ENCODE measurements around the gene GRHL1. TPM values are rescaled to one million over a fixed set of nuclear protein-coding genes. Genes with fewer than 3 reads are reported as not detected.

Gene GRHL1
- total RNA-seq, 1 experiment from 2014 or later, result 2.5 TPM

- Mint-ChIP-seq H3K27me3 (ENCODE audit: low read depth) (no peaks in the 10 kb centered on the region; the same call in 1 of the 2 replicates), H3K4me1 (peaks cover 6 to 15% of the 10 kb centered on the region in 2 experiments), H3K9me3 (no peaks in the 10 kb centered on the region), H3K27ac (no peak overlapping the region), H3K36me3 (ENCODE audit: insufficient read depth in 1 of 3, low read depth in 3 of 3) (no peaks in the 10 kb centered on the region), H3K4me3 (no peak overlapping the region)
- H3K56ac ChIP-seq (ENCODE audit: insufficient read length, low read depth, low read length), result no peak overlapping the region
- no peaks in the 10 kb centered on the region for H4K20me1 ChIP-seq (ENCODE audit: control insufficient read depth, insufficient read depth, insufficient read length)
- no peaks in the 10 kb centered on the region for H3K23me2 ChIP-seq (ENCODE audit: insufficient read length, low read depth, low read length, poor library complexity, severe bottlenecking)
- no peak overlapping the region for H3K18ac ChIP-seq (ENCODE audit: insufficient read length, low read depth, low read length)
- H4K91ac ChIP-seq (ENCODE audit: insufficient read length, low read depth, low read length), result no peak overlapping the region
- no peak overlapping the region for H3K23ac ChIP-seq (ENCODE audit: insufficient read length, low read depth, low read length)
- no peak overlapping the region for H3K27ac ChIP-seq (ENCODE audit: insufficient read length, low read depth, low read length)
- no peak overlapping the region for H3K4me2 ChIP-seq (ENCODE audit: insufficient read depth, insufficient read length, low read length)
- no CpG with 5 or more reads among the region's 17 CpGs for WGBS (ENCODE audit: extremely low coverage, insufficient read length, low lambda C conversion rate)
- no peaks in the 10 kb centered on the region for H3K9me3 ChIP-seq (ENCODE audit: control insufficient read depth, low read depth, low read length)
- no peak overlapping the region for H2BK12ac ChIP-seq (ENCODE audit: insufficient read length, low read depth, low read length)
- H3K4ac ChIP-seq (ENCODE audit: low read depth, low read length), result no peak overlapping the region
- no peak for TF ChIP-seq CTCF (conservative IDR thresholded peaks at IDR 0.05)
- no peak for DNase-seq
- no peak overlapping the region for H3T11ph ChIP-seq (ENCODE audit: low read length)
- no peak overlapping the region for H3K14ac ChIP-seq (ENCODE audit: insufficient read depth, low read length)
- no peaks in the 10 kb centered on the region for H3K27me3 ChIP-seq (ENCODE audit: insufficient read depth, low read length)
- no peaks in the 10 kb centered on the region for H3K79me2 ChIP-seq (ENCODE audit: insufficient read depth, low read length)
- H4K5ac ChIP-seq (ENCODE audit: insufficient read length, low read depth, low read length), result no peak overlapping the region
- H2BK5ac ChIP-seq (ENCODE audit: insufficient read length, low read length), result no peak overlapping the region
- H2BK120ac ChIP-seq (ENCODE audit: low read depth, low read length, poor library complexity, severe bottlenecking), result no peak overlapping the region
- no peak overlapping the region for H3K9ac ChIP-seq (ENCODE audit: extremely low read depth, insufficient read length, low read length)
- no peaks in the 10 kb centered on the region for H3K79me1 ChIP-seq (ENCODE audit: insufficient read depth, low read depth, low read length, poor library complexity, severe bottlenecking)
- H2BK15ac ChIP-seq (ENCODE audit: low read depth, low read length), result no peak overlapping the region
- no peak overlapping the region for H2BK20ac ChIP-seq (ENCODE audit: low read depth, low read length, poor library complexity, severe bottlenecking)
- no peak overlapping the region for H2AFZ ChIP-seq (ENCODE audit: low read length)
- no peak overlapping the region for H4K8ac ChIP-seq (replicated peaks; ENCODE audit: insufficient read length, low read depth, low read length)
- H3K4me1 ChIP-seq (ENCODE audit: insufficient read depth, low read length), result no peaks in the 10 kb centered on the region; the same call in 1 of the 2 replicates
- H2AK5ac ChIP-seq (ENCODE audit: insufficient read length, low read length), result no peak overlapping the region
Observed at GRCh38 chr2:10005461-10006235, 54.2 kb downstream of the GRHL1 start.
